Colonic mucosa (tissue), 4 donors: ENCODE results near the gene RALGAPA2. TPM values are rescaled to one million over a fixed set of nuclear protein-coding genes. Genes with fewer than 3 reads are reported as not detected.

Experiments
- DNase-seq: peaks from one replicate; pipeline ENCODE4 v3.0.0-alpha.2; 2020
- H3K27ac ChIP-seq: fragments of 200-600 bp; one replicate; pipeline ENCODE4 v1.8.0; 2021
- H3K27me3 ChIP-seq: fragments of 200-600 bp; one replicate; pipeline ENCODE4 v1.8.0; 2021
- H3K36me3 ChIP-seq: fragments of 200-600 bp; one replicate; pipeline ENCODE4 v1.8.0; 2021
- H3K4me1 ChIP-seq: fragments of 200-600 bp; one replicate; pipeline ENCODE4 v1.8.0; 2021; ENCODE audit warnings: mild to moderate bottlenecking
- H3K4me3 ChIP-seq: fragments of 200-600 bp; one replicate; pipeline ENCODE4 v1.8.0; 2021
- H3K9ac ChIP-seq, 2 donors: one replicate each; pipeline ENCODE4 v1.7.0; 2013; ENCODE audit warnings: control low read depth in 2 of 2, low read depth in 2 of 2, low read length in 2 of 2
- H3K9me3 ChIP-seq: fragments of 200-600 bp; one replicate; pipeline ENCODE4 v1.8.0; 2021
- intact Hi-C: fragments of 100-400 bp; cut with DNase I; formaldehyde crosslinking; loops from one replicate; pipeline ENCODE4 v1.14.1; 2022
- total RNA-seq, 2 donors: library from RNA; stranded (reverse); fragmentation: NEBNext Ultra II Directional in 1 of 2; extraction: Animal tissue kit (Norgen Biotek cat#: 25700) in 1 of 2; gene quantifications; one replicate each; pipeline ENCODE4 v1.2.1, GENCODE V29; 2021
- TF ChIP-seq, protein P1 (sequence below): fragments of 200-600 bp; IDR thresholded peaks from one replicate; pipeline ENCODE4 v1.8.0; 2022; ENCODE audit warnings: antibody characterized with exemption, mild to moderate bottlenecking
- donor health status: healthy.
- donor health status: DM: no; HTN: no; CAD: no.
- donor health status: DM: no; HTN: no; CAD: no.

RALGAPA2 gene
- total RNA-seq, 2 donors from 2014 or later, result 64.5 to 66.1 TPM

DNA sequence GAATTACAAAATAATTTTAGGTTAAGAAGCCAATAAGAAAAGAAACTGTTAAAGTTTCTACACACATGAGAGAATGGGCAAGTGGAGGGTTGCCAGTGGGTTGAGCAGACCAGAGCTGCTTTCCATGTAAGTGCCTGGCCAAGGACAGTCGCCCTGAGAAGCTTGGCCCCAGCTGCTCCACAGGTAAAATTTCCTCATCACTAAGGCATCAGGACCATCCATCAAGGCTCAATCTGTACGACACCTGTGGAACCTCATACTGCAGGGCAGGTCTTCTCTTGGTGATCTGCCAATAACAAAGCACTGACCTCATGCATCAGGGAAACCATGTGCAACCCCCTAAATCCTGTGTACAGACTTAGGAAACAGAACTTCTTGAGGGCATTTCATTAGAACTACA is 229.1 kb downstream of the RALGAPA2 start:
- intact Hi-C loops, result no loop called here
- no peaks in the 10 kb centered on the region for H3K36me3 ChIP-seq
- no peaks in the 10 kb centered on the region for H3K27me3 ChIP-seq
- no peaks in the 10 kb centered on the region for H3K4me1 ChIP-seq
- H3K9me3 ChIP-seq, result no peaks in the 10 kb centered on the region
- H3K9ac ChIP-seq, result no peak overlapping the region
- H3K4me3 ChIP-seq, result no peak overlapping the region
- TF ChIP-seq, protein P1, sequence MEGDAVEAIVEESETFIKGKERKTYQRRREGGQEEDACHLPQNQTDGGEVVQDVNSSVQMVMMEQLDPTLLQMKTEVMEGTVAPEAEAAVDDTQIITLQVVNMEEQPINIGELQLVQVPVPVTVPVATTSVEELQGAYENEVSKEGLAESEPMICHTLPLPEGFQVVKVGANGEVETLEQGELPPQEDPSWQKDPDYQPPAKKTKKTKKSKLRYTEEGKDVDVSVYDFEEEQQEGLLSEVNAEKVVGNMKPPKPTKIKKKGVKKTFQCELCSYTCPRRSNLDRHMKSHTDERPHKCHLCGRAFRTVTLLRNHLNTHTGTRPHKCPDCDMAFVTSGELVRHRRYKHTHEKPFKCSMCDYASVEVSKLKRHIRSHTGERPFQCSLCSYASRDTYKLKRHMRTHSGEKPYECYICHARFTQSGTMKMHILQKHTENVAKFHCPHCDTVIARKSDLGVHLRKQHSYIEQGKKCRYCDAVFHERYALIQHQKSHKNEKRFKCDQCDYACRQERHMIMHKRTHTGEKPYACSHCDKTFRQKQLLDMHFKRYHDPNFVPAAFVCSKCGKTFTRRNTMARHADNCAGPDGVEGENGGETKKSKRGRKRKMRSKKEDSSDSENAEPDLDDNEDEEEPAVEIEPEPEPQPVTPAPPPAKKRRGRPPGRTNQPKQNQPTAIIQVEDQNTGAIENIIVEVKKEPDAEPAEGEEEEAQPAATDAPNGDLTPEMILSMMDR, result no peak
- no peak for DNase-seq
- no peak overlapping the region for H3K27ac ChIP-seq

DNA sequence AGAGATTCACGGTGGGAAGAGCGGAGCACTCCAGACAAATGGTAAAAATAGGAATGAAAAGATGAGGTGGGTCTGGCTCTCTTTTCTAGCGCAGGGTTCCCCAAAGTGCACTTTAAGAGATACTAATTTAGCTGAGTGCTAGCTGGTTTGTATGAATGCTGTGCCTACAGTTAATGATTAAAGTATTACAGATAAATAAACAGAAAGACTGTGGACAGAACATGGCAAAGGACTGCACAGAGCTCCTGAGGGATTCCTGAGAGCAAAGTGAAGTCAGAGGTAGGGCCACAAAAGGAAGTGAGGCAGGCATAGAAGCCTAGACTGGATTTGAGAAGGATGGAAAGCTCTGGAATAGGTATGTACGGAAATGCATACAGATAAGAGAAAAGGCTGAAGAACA is 230.0 kb downstream of the RALGAPA2 start:
- intact Hi-C loops, result no loop called here
- H3K4me1 ChIP-seq, result no peaks in the 10 kb centered on the region
- H3K9ac ChIP-seq, result no peak overlapping the region
- no peak overlapping the region for H3K4me3 ChIP-seq
- H3K27me3 ChIP-seq, result no peaks in the 10 kb centered on the region
- DNase-seq, result no peak
- H3K27ac ChIP-seq, result no peak overlapping the region
- no peaks in the 10 kb centered on the region for H3K36me3 ChIP-seq
- TF ChIP-seq, protein P1, result no peak
- H3K9me3 ChIP-seq, result no peaks in the 10 kb centered on the region

DNA sequence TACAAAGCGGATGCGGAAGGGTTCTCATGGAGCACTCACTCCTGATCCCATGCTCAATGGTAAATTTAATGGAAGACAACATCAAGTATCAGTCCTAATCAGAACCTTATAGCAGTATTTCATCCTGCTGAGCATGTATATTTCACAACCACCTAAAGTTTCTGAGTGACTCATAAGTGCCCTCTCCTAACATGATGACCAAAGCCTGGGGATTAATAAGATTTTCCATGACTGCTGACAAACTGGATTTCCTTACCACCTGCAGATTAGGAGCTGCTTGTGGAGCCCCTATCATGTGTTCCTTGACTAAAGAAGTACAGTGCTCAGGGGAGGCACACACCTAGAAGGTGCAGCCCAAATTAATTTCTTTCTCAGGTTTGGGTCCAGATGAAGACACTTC is 231.8 kb downstream of the RALGAPA2 start:
- Histone ChIP-seq H3K4me3 (no peak overlapping the region), H3K9ac (no peak overlapping the region), H3K9me3 (no peaks in the 10 kb centered on the region), H3K27ac (no peak overlapping the region), H3K4me1 (no peaks in the 10 kb centered on the region), H3K27me3 (no peaks in the 10 kb centered on the region), H3K36me3 (no peaks in the 10 kb centered on the region)
- TF ChIP-seq, protein P1, result no peak
- intact Hi-C loops, result no loop called here
- DNase-seq, result no peak

DNA sequence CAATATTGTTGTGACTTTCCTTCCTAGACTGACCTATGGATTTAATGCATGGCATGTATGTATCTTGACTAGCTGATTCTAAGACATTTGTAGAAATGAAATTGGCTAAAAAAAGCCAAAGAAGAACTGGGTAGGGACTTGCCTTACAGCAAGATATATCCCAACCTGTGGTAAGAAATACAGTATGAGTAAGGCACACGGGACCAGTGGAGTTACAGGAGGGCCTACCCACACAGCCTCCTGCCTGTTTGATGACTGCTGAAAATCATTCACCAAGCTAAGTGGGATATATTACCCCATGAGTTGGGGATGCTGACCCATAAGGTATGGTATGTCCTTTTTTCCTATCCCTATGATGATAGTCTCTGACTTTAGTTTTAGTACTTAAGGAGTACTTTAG is 232.3 kb downstream of the RALGAPA2 start:
- Histone ChIP-seq H3K27ac (no peak overlapping the region), H3K27me3 (no peaks in the 10 kb centered on the region), H3K4me3 (no peak overlapping the region), H3K9ac (no peak overlapping the region), H3K36me3 (no peaks in the 10 kb centered on the region), H3K9me3 (no peaks in the 10 kb centered on the region), H3K4me1 (no peaks in the 10 kb centered on the region)
- DNase-seq, result no peak
- TF ChIP-seq, protein P1, result no peak
- intact Hi-C loops, result no loop called here

DNA sequence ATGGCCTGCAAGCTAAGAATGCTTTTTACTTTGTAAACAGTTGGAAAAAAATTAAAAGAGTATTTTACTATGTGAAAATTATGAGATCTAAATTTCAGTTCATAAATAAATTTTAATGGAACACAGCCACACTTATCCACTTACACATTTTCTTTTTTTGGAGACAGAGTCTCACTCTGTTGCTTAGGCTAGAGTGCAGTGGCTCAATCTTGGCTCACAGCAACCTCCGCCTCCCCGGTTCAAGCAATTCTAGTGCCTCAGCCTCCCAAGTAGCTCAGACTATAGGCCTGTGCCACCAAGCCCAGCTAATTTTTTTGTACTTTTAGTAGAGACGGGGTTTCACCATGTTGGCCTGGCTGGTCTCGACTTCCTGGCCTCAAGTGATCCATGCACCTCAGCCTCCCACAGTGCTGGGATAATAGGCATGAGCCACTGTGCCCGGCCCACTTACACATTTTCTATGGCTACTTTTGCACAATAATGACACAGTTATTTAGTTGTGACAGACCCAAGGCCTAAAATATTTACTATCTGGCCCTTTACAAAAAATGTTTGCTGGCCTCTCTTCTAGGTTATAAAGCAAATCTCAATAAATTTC is 234.9 kb downstream of the RALGAPA2 start:
- Histone ChIP-seq H3K4me3 (no peak overlapping the region), H3K4me1 (no peaks in the 10 kb centered on the region), H3K27me3 (no peaks in the 10 kb centered on the region), H3K27ac (no peak overlapping the region), H3K9me3 (no peaks in the 10 kb centered on the region), H3K9ac (no peak overlapping the region), H3K36me3 (no peaks in the 10 kb centered on the region)
- TF ChIP-seq, protein P1, result no peak
- intact Hi-C loops, result no loop called here
- DNase-seq, result no peak
